ENCODE results near the gene EVX1.

EVX1 gene

DNA sequence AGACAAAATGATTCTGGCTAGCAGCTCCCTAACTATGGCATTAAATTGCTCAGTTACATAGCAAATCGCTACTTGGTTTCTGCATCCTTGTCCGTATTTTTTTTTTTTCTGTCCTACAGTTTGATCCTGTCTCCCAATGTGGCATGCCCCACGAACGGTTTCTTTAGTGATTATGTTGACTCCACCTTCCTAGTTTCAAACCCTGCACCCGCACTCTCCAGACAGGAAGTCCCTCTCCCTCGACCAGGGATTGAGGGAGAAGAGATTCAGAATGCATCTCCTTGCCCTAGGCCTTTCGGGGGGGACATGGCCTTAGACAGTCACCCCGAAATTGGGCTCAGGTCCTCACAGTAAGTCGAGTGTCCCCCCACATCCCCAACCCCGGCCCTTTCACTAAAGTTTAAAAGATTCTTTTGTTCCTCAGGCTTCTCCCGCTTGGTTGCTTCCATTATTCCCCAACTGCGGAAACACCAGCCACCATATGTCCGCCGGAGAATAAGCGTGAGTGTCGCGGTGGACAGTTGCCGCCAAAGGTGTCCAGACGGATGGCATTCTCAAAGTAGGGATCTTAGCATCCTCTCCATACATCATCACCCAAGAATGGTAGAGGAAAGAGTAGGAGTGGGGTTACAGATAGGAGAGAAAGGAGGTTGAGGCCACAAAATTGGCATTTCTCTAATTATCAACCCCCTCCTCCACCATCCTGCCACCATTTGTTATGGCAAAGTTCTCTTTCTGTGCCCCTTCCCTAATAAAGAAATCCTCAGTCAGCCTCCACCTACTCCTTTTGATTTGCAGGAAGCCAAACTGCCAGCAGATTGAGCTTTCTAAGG, 7.3 kb downstream of the EVX1 start:
- no peak for DNase-seq (ENCODE audit: low spot score)

DNA sequence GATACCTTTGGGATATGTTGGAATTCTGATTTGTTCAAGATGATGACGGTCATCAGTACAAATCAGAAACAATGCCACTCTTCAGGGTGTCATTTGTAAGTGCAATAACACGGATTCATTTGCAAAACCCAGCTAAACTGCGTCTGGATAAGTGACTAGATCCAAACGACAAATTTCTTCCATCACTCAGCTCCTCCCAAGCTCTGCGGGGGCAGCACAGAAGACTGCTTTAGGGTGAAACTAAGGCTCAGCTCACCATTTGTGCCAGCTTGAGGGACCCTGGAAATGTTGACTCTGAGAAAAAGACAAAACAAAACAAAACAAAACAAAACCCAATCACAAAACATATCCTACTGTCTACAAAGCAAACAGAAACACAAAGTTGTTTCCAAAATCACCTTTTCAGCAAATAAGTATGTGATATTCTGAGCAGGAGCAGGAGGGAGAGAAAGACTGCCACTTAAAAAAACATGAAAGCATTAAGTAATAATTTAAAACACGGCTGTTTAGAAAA, 8.0 kb downstream of the EVX1 start:
- DNase-seq (ENCODE audit: low spot score): no peak

DNA sequence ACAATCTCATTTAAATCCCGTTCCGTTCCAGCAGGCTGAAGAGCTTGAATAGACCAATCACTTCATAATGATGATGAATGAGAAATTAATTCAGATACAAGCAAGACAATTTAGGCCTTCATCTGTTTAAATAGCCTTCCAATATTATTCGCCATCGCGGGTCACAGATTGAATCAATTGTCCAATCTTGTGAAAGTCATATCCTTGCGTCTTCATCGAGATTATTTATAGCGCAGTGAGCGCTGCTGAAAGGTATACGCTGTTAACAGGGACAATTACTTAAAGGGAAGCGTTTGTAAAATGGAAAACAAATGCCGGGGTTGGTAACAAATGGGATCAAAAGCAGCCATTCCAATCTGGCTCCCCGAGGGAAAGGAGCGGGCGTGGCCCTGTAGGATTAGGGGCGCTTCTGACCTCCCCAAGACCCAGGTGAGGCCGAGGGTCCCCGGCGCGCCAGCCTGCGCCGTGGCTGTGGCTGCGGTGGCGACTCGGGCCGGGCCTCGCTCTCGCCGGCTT, 8.6 kb downstream of the EVX1 start:
- no peak for DNase-seq (ENCODE audit: low spot score)

DNA sequence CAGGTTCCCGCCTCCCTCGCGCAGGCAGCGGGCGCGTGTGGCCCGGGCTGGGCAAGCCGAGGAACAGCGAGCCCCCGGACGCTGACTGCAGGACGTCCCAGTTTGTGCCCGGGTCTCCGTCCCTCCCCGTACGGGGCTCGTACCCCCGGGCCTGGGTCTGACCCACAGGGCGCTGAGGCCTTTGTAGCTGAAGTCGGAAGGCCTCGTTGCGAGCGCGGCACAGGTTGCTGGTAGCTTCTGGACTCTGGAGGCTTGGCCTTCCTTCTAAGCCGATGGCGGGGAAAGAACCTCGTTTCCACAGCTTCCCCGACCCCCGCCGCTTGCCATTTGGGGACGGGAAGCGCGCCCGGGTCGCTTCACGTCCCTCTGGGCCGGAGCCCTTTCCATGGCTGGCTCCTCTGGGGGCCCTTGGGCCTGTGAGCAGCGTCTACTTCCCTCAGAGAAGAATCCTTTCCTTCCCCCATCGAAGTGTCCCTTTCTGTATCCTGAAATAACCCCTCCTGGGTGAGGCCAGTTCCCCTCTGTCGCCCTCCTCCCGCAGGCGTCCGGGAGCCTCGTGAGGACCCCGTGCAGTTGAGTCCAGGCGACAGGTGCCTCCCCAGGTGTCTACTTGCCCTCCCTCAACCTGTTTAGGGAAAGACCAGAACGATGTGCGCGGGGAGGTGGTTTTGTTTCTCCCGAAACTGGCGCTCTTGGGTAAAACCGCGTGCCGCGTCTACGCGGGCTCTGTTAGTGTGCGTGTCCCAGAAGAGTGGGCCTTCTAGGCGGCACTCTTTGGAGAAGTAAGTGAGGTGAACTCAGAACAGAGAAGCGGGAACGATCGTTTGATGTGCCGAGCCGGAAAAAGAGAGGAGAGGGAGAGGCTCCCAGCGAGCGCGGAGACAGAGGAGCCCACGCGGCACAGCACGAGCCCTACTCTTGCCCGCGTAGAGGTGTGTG, 9.3 kb downstream of the EVX1 start:
- DNase-seq (ENCODE audit: low spot score): no peak

DNA sequence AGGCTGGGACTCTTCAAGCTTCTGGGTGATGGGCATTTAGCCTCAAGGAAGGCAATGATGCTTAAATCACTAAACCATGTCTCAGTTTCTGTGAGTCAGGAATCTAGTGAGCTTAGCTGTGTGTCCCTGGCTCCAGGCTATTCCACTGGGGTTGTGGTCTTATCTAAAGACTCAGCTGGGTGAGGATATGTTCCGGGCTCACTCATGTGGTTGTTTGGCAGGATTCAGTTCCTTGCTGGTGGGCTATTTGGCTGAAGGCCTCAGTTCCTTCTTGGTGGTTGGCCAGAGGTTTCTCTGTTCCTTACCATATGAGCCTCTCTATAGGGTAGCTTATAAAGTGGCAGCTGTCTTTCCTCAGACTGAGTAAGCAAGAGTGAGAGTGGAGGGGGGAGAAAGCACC, 12.0 kb downstream of the EVX1 start:
- no peak for DNase-seq (ENCODE audit: low spot score)

DNA sequence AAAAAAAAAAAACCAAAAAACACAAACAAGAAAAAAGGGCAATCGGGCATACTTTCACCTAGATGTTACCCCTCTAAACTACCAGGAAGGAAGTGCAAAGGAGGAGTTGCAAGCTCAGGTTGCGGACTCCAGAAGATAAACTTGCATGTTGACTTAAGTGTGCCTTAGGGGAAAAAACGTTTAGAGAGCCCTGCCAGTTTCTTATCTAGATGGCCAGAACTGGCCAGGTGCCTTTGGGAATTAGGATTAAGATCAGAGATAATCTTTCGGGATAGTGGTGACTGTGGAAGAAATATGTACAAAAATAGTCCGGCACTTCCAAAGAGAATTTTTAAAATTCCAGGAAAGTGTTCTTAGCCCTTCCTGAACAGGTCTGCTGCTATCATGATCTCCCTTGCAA, 17.6 kb downstream of the EVX1 start:
- DNase-seq (ENCODE audit: low spot score): no peak

DNA sequence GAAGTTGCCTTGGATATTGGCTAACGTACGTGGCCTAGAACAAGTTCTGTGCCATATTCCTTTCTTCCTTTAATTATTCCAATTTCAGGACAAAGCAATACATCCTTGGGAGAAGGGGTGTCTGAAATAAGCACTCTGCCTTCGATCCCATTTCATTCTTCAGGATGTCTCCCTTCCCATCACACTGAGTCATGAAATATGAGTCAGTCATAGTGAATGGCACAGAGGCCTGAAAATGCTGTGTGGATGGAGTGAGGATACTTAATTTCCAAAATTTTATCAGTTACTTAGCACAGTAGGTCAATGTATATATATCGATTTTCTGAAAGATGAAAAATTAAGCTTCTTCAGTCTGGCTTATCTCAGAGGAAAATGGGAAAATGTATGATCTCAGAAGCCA, 19.5 kb downstream of the EVX1 start:
- DNase-seq (ENCODE audit: low spot score): no peak

DNA sequence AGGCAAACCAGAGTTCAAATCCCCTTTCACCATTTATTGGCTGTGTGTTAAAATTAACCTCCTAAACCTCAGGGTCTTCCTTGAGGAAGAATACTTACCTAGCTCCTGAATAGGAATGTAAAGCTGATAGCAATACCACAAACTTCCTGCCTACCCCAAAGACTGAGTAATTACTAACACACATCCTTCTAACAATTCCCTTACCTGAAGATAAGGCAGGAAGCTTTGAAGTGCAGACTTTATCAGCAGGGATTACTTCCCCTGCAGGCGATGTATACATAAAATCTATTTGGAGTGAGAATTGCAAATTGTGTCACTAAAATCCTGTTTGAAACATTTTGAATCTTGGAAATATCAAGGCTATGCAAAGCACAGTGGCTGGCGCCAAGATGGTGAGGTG, 21.2 kb downstream of the EVX1 start:
- no peak for DNase-seq (ENCODE audit: low spot score)

DNA sequence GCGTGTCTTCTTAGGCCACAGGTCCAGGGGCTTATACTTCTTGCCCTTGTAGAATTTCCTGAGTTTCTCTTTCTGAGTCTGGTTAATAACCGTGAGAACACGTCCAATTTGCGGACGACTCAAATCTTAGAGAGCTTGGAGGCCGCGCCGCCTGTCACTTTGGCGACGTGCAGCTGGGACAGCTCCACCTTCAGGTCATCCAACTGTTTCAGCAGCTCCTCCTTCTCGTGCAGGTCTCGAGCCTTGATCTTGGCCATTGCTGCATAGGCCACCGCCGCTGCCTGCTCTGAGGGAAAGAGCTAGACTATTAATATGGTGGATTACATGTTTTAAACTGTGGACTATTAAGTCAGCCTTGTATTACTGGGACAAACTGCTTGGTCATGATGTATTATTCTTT, 26.9 kb downstream of the EVX1 start:
- no peak for DNase-seq (ENCODE audit: low spot score)

DNA sequence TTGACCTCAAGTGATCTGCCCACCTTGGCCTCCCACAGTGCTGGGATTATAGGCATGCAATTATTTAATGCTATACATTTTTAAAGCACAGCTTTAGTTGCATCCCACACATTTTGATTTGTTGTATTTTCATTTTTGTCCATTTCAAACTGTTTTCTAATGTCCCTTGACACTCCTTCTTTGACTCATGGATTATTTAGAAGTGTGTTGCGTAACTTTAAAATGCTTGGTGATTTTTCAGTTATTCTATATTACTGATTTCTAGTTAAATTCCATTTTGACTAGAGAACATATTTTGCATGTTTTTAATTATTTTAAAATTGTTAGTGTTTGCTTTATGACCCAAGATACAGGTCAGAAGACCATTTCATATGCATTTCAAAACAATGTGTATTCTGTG, 28.8 kb downstream of the EVX1 start:
- DNase-seq (ENCODE audit: low spot score): no peak

DNA sequence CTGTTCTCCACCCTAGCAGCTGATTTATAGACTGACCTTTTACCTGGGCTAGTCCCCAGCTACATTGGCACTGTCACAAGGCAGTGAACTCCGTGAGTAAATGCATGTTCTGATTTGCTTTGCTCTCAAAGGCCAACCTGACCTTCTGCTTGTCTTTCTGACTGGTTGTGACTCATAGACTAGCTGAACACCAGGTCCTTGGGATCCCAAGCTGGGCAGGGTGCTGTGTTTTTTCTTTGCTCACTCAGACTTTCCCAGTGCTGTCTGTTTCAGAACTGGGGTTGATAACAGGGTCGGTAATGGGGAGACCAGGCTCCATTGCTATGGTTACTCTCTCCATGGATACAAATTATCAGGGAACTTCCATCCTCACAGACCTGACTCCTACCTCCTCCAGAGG, 35.0 kb downstream of the EVX1 start:
- no peak for DNase-seq (ENCODE audit: low spot score)

DNA sequence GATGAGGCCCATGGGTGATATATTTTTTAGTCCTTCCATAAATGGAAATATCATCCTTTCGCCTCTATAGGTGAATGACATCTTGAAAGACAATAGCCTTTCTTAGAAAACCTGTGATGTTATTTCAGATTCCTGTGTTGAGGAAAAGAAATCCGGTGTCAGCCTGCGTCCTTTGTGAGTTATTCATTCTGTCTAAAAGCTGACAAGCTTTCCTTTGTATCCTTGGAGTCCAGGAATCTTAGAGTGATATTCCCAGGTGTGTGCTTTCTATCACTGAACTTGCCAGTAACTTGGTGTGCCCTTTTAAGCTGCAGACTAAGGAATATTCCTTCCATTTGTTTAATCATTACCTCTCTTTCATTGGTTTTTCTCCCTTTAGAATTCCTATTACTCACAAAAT, 41.0 kb downstream of the EVX1 start:
- DNase-seq (ENCODE audit: low spot score): no peak

DNA sequence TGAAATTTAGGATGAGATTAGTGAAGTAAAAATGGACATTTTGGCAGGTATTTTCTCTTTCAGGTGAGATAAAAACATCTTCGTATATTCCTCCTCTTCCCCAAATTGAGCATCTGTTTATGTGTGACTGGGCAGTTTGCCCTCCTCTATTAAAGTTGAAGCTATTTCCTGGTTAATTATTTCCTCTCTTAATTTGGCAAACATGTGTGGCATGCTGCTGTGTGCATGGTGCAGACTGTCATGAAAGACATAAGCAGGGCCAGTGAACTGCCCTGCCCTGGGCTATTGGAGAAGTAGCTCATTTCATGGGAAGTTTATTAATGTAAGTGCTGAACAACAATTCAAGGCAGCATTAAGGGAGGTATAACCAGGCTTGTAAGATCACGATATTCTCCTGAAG, 52.6 kb downstream of the EVX1 start:
- no peak for DNase-seq (ENCODE audit: low spot score)

DNA sequence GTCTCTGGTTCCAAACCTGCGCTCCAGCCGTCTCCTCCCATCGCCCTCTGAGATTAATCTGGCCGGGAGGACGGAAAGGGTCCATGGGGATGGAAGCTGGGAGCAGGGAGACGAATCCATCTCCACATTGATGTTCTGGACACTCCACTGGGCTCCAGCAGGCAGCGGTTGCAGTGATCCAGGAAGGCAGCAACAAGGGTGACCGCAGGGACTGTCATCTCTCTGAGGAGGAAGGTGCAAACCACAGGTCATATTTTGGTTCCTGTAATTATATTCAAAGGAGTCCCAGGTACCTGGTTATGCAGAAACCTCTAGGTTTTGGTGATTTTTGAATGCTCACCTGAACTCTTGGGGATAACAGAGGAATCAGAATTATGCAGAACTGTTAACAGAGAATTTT, 54.8 kb downstream of the EVX1 start:
- no peak for DNase-seq (ENCODE audit: low spot score)
